GM04503 (cell line): ENCODE measurements around the gene OR8D2.
"Not testable (repeated sequence)": the region's sequence is repeated elsewhere in the genome, so short reads cannot be mapped to it uniquely, and the experiment has no call there.

Source experiments
- DNase-seq: peaks from one replicate; pipeline ENCODE4 v3.0.0-alpha.2; 2012; ENCODE audit warnings: low read depth

OR8D2 gene

GRCh38 chr11:124285610-124286344 lies 34.2 kb downstream of the OR8D2 start:
- DNase-seq: peak; percentile 51

GRCh38 chr11:124278261-124278660 lies 41.7 kb downstream of the OR8D2 start:
- DNase-seq: no peak

DNA sequence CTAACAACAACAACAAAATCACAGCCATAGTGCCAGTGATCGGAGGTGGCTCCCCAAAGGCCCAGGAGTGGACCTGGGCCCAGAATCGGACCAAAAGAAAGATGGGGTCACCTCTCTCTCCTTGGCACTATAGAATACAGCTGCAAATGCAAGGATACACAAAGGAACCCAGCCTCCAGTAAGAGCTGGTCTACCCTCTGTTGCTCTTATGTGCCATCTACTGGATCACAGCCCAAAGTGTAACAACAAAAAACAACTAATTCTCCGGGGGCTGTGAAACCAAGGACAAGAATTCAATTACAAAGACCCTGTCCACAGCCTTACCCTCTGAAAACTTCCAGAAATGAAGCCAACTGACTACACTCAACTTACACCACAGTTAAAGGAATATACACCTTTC lies 42.2 kb downstream of the OR8D2 start:
- DNase-seq: no peak

DNA sequence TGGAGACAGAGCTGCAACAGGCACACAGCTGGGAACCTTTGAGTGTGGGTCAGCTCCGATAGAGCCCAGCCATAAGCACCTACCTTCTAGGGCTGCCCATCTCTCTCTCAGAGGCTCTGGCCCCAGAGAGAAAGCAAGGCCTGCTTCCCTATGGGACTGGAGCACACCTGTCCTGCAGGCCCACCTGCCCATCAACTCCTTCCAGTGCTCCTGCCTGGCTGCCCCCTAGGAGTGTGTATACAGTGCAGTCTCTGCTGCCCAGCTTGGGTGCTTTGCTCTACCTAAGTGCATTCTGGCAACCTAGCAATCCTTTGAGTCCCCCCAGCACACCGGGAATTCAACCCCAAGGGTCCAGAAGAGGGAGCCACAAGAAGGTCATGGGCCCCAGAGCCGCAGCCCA lies 42.8 kb downstream of the OR8D2 start:
- no peak for DNase-seq

DNA sequence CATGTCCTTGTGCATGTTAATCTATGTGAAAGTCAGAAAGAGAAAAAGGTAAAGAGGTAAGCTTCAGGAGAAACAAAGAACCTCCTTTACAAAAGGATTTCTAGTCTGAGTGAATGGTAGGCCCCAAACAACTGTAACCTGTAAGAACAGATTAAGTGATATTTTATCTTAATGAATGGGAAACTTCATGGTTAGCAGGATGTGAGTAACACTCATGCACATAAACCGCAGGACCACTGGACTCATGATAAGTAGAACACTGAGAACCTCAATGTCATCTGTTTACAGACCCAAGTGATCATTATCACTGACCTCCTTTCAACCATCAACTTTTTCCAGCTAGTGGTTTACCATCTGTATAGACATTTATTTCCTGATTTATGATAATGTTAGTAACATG lies 43.9 kb downstream of the OR8D2 start:
- DNase-seq: no peak

DNA sequence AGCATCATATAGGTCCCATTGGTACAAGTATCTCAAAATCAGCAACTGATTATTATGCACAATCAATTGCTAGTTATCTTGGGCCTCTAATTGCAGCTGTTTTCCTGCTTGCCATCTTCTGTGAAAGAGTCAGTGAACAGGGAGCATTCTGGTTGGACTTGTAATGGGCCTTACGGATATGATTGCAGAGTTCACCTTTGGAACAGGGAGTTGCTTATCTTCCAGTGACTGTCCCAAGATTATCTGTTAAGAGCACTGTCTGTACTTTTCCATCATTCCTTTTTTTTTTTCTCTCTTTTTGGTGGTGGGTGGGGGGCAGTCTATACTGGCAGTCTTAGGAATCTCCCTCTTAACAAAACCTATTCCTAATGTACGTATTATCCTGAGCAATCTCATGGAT lies 46.0 kb downstream of the OR8D2 start:
- no peak for DNase-seq

GRCh38 chr11:124270886-124271285 lies 49.1 kb downstream of the OR8D2 start:
- not testable (repeated sequence) for DNase-seq
